T-helper 17 cell (primary cell): ENCODE data around the gene SPO11. TPM values are rescaled to one million over a fixed set of nuclear protein-coding genes. Genes with fewer than 3 reads are reported as not detected.

Experiments
- ATAC-seq: fragments of 150-1000 bp; cut with Tn5 transposase; 2 replicates; pipeline ENCODE4 v1.10.0; 2021; ENCODE audit warnings: mild to moderate bottlenecking, moderate library complexity
- DNase-seq, 3 donors: peaks; one replicate each; pipeline versions ENCODE4 v3.0.0 to v3.0.0-alpha.2; 2020 to 2021
- H3K9me3 ChIP-seq: one replicate; pipeline ENCODE4 v1.7.0; 2013; ENCODE audit warnings: low read length, mild to moderate bottlenecking; ENCODE audit not compliant: control insufficient read depth, poor library complexity, severe bottlenecking
- H3K27ac Mint-ChIP-seq: one replicate; pipeline ENCODE4 v1.8.0; 2022; ENCODE audit warnings: mild to moderate bottlenecking, moderate library complexity, mixed read lengths
- H3K27me3 Mint-ChIP-seq: one replicate; pipeline ENCODE4 v1.8.0; 2022; ENCODE audit warnings: mixed read lengths
- H3K36me3 Mint-ChIP-seq: one replicate; pipeline ENCODE4 v1.8.0; 2022; ENCODE audit warnings: low read depth, mixed read lengths
- H3K4me1 Mint-ChIP-seq: one replicate; pipeline ENCODE4 v1.8.0; 2022; ENCODE audit warnings: mild to moderate bottlenecking, mixed read lengths
- H3K4me3 Mint-ChIP-seq: one replicate; pipeline ENCODE4 v1.8.0; 2022; ENCODE audit warnings: mild to moderate bottlenecking, moderate library complexity, mixed read lengths
- total RNA-seq, 4 donors: library from RNA in 2 of 4; stranded (reverse) in 2 of 4; gene quantifications; one replicate each; pipeline ENCODE4 v1.2.3 and lab custom pipeline; 2022 to 2026

The SPO11 gene
- total RNA-seq: not detected
- total RNA-seq (lab: John Stamatoyannopoulos, UW): 0 reads per million in 2 donors

GRCh38 chr20:57329608-57330221 lies at the start of gene SPO11:
TSS of gene SPO11 (plus strand) at chr20:57329803. CDS start at chr20:57329868, 65 bp downstream.
- H3K27ac Mint-ChIP-seq: no peak within 1 kb of the TSS
- ATAC-seq: no peak
- H3K4me1 Mint-ChIP-seq: no peaks in the 10 kb centered on the region
- H3K4me3 Mint-ChIP-seq: no peak within 1 kb of the TSS
- no peaks in the 10 kb centered on the region for H3K36me3 Mint-ChIP-seq
- H3K9me3 ChIP-seq: no peaks in the 10 kb centered on the region
- no peak for DNase-seq
- H3K27me3 Mint-ChIP-seq: peaks cover 51% of the 10 kb centered on the region

GRCh38 chr20:57280221-57280620 lies 49.4 kb upstream of the SPO11 start:
- H3K36me3 Mint-ChIP-seq: no peaks in the 10 kb centered on the region

GRCh38 chr20:57281900-57282299 lies 47.7 kb upstream of the SPO11 start:
- peaks cover 68% of the 10 kb centered on the region for H3K27me3 Mint-ChIP-seq
- H3K27ac Mint-ChIP-seq: no peak overlapping the region
- peaks cover 2% of the 10 kb centered on the region for H3K4me1 Mint-ChIP-seq
- H3K9me3 ChIP-seq: no peaks in the 10 kb centered on the region
- no peak overlapping the region for H3K4me3 Mint-ChIP-seq
- ATAC-seq: no peak
- H3K36me3 Mint-ChIP-seq: peaks cover 2% of the 10 kb centered on the region
- no peak for DNase-seq

More at GRCh38 chr20:57280221-57280620, 49.4 kb upstream of the SPO11 start:
- Mint-ChIP-seq H3K27me3 (peaks cover 68% of the 10 kb centered on the region), H3K4me1 (peaks cover 2% of the 10 kb centered on the region), H3K4me3 (no peak overlapping the region), H3K27ac (no peak overlapping the region)
- H3K9me3 ChIP-seq: no peaks in the 10 kb centered on the region
- ATAC-seq (no peak), DNase-seq (no peak)

GRCh38 chr20:57282670-57283361 lies 46.8 kb upstream of the SPO11 start:
- ATAC-seq (no peak), DNase-seq (no peak)
- peaks cover 70% of the 10 kb centered on the region for H3K27me3 Mint-ChIP-seq
- H3K4me1 Mint-ChIP-seq: peaks cover 2% of the 10 kb centered on the region
- no peak overlapping the region for H3K27ac Mint-ChIP-seq
- H3K4me3 Mint-ChIP-seq: no peak overlapping the region
- peaks cover 2% of the 10 kb centered on the region for H3K36me3 Mint-ChIP-seq
- no peaks in the 10 kb centered on the region for H3K9me3 ChIP-seq

GRCh38 chr20:57283860-57284259 lies 45.7 kb upstream of the SPO11 start:
- ATAC-seq: no peak
- H3K27me3 Mint-ChIP-seq: peaks cover 77% of the 10 kb centered on the region
- no peak for DNase-seq
- peaks cover 2% of the 10 kb centered on the region for H3K4me1 Mint-ChIP-seq
- no peak overlapping the region for H3K4me3 Mint-ChIP-seq
- H3K9me3 ChIP-seq: no peaks in the 10 kb centered on the region
- no peak overlapping the region for H3K27ac Mint-ChIP-seq
- peaks cover 2% of the 10 kb centered on the region for H3K36me3 Mint-ChIP-seq

- no peaks in the 10 kb centered on the region for H3K9me3 ChIP-seq
- Mint-ChIP-seq H3K4me3 (no peak overlapping the region), H3K4me1 (peaks cover 2% of the 10 kb centered on the region), H3K27ac (no peak overlapping the region), H3K27me3 (peaks cover 80% of the 10 kb centered on the region), H3K36me3 (peaks cover 2% of the 10 kb centered on the region)
- DNase-seq (no peak), ATAC-seq (no peak)
Measured at GRCh38 chr20:57287007-57287880, 42.4 kb upstream of the SPO11 start.

- H3K27ac Mint-ChIP-seq: no peak overlapping the region
- H3K27me3 Mint-ChIP-seq: peaks cover 80% of the 10 kb centered on the region
- ATAC-seq: no peak
- H3K4me3 Mint-ChIP-seq: no peak overlapping the region
- H3K36me3 Mint-ChIP-seq: peaks cover 2% of the 10 kb centered on the region
- no peaks in the 10 kb centered on the region for H3K4me1 Mint-ChIP-seq
- no peak for DNase-seq
- no peaks in the 10 kb centered on the region for H3K9me3 ChIP-seq
Measured at GRCh38 chr20:57287901-57288300, 41.7 kb upstream of the SPO11 start.

- H3K4me3 Mint-ChIP-seq: no peak overlapping the region
- peaks cover 2% of the 10 kb centered on the region for H3K36me3 Mint-ChIP-seq
- DNase-seq (no peak), ATAC-seq (no peak)
- peaks cover 80% of the 10 kb centered on the region for H3K27me3 Mint-ChIP-seq
- H3K4me1 Mint-ChIP-seq: no peaks in the 10 kb centered on the region
- H3K9me3 ChIP-seq: no peaks in the 10 kb centered on the region
- no peak overlapping the region for H3K27ac Mint-ChIP-seq
Measured at GRCh38 chr20:57288651-57289277, 40.8 kb upstream of the SPO11 start.

- Mint-ChIP-seq H3K4me1 (no peaks in the 10 kb centered on the region), H3K27me3 (peaks cover 81% of the 10 kb centered on the region), H3K36me3 (peaks cover 2% of the 10 kb centered on the region), H3K27ac (no peak overlapping the region), H3K4me3 (no peak overlapping the region)
- DNase-seq (no peak), ATAC-seq (no peak)
- no peaks in the 10 kb centered on the region for H3K9me3 ChIP-seq
Measured at GRCh38 chr20:57289391-57290177, 40.0 kb upstream of the SPO11 start.

- Mint-ChIP-seq H3K36me3 (peaks cover 2% of the 10 kb centered on the region), H3K27me3 (peaks cover 83% of the 10 kb centered on the region), H3K4me1 (no peaks in the 10 kb centered on the region), H3K4me3 (no peak overlapping the region), H3K27ac (no peak overlapping the region)
- DNase-seq: no peak
- H3K9me3 ChIP-seq: no peaks in the 10 kb centered on the region
- ATAC-seq: no peak
Measured at GRCh38 chr20:57290178-57290484, 39.5 kb upstream of the SPO11 start.

- no peaks in the 10 kb centered on the region for H3K9me3 ChIP-seq
- no peak for ATAC-seq
- Mint-ChIP-seq H3K4me3 (no peak overlapping the region), H3K4me1 (no peaks in the 10 kb centered on the region), H3K27ac (no peak overlapping the region), H3K36me3 (peaks cover 2% of the 10 kb centered on the region), H3K27me3 (peaks cover 81% of the 10 kb centered on the region)
- DNase-seq: no peak
Measured at GRCh38 chr20:57291003-57291402, 38.6 kb upstream of the SPO11 start.

GRCh38 chr20:57291694-57292093 lies 37.9 kb upstream of the SPO11 start:
- Mint-ChIP-seq H3K27ac (no peak overlapping the region), H3K36me3 (no peaks in the 10 kb centered on the region), H3K4me3 (no peak overlapping the region), H3K4me1 (no peaks in the 10 kb centered on the region), H3K27me3 (peaks cover 74% of the 10 kb centered on the region)
- ATAC-seq (no peak), DNase-seq (no peak)
- no peaks in the 10 kb centered on the region for H3K9me3 ChIP-seq
